Muscle layer of duodenum (tissue), 2 donors: ENCODE results near the gene BCL2L11.

ENCODE experiments used
- H3K27ac ChIP-seq: one replicate; pipeline ENCODE4 v1.7.0; 2013; ENCODE audit warnings: mild to moderate bottlenecking, low read length
- H3K27me3 ChIP-seq: one replicate; pipeline ENCODE4 v1.7.0; 2013; ENCODE audit warnings: low read depth, mild to moderate bottlenecking, control low read depth, low read length
- H3K36me3 ChIP-seq, 2 donors: one replicate each; pipeline ENCODE4 v1.7.0; 2013; ENCODE audit warnings: low read length in 2 of 2, control low read depth in 1 of 2, mild to moderate bottlenecking in 1 of 2; ENCODE audit not compliant: insufficient read depth in 2 of 2, control insufficient read depth in 1 of 2
- H3K4me1 ChIP-seq, 2 donors: one replicate each; pipeline ENCODE4 v1.7.0; 2013; ENCODE audit warnings: low read length in 2 of 2, mild to moderate bottlenecking in 2 of 2, control low read depth in 1 of 2, moderate library complexity in 1 of 2; ENCODE audit not compliant: insufficient read depth in 2 of 2, control insufficient read depth in 1 of 2
- H3K4me3 ChIP-seq, 2 donors: one replicate each; pipeline ENCODE4 v1.7.0; 2013; ENCODE audit warnings: low read length in 2 of 2, low read depth in 1 of 2, mild to moderate bottlenecking in 1 of 2
- H3K9me3 ChIP-seq, 2 donors: one replicate each; pipeline ENCODE4 v1.7.0; 2013; ENCODE audit warnings: low read length in 2 of 2, control low read depth in 1 of 2, mild to moderate bottlenecking in 1 of 2; ENCODE audit not compliant: control insufficient read depth in 1 of 2
- donor health status: healthy.

The BCL2L11 gene

GRCh38 chr2:111118981-111119821 lies 1.5 kb upstream of the BCL2L11 start:
- H3K4me1 ChIP-seq = peaks cover 4 to 35% of the 10 kb centered on the region in 2 donors
- H3K27me3 ChIP-seq = peaks cover 20% of the 10 kb centered on the region
- H3K9me3 ChIP-seq = no peaks in the 10 kb centered on the region
- H3K4me3 ChIP-seq = peak overlapping the region; percentile 60 to 95
- H3K36me3 ChIP-seq = peaks cover 0 to 3% of the 10 kb centered on the region in 2 donors
- no peak overlapping the region for H3K27ac ChIP-seq

- H3K27ac ChIP-seq = no peak overlapping the region
- peak overlapping the region; percentile 55 to 95 for H3K4me3 ChIP-seq
- peaks cover 0 to 5% of the 10 kb centered on the region in 2 donors for H3K36me3 ChIP-seq
- no peaks in the 10 kb centered on the region for H3K9me3 ChIP-seq
- peaks cover 4 to 35% of the 10 kb centered on the region in 2 donors for H3K4me1 ChIP-seq
- H3K27me3 ChIP-seq = peaks cover 20% of the 10 kb centered on the region
Measured at GRCh38 chr2:111119822-111120252, 877 bp upstream of the BCL2L11 start.

DNA sequence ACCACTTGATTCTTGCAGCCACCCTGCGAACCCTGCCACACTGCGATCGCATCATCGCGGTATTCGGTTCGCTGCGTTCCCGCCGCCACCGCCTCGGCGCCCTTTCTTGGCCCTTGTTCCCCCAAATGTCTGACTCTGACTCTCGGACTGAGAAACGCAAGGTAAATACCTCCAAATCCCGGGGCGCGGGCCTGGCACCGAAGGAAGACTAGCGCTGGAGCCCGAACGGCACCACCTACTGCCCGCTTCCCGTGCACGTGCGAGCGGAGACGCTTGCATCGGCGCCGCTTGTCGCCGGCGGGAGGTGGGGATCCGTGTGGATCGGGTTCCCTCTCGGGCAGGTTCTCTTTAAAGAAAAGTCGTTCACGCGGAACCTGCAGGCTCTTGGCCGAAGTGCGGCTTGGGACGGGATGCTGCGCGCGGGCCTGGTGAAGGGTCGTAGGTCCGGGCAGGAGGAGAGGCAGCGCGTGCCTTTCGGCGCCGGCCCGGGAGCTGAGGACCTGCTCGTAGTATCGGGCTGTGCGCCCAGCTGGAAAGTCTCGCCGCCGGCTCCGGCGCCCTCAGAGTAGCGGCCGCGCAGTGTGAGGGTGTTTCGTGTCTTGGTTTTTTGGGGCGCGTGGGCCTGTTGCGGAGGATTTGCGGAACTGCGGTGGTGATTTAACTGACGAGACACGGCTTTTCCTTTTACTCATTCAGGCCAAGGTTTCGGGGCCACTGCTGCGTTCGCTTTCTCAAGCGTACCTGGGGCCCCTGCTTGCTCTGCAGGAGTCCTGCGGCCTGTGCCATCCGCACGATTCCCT lies 514 bp downstream of the BCL2L11 start:
- H3K9me3 ChIP-seq = no peaks in the 10 kb centered on the region
- H3K4me3 ChIP-seq = peak overlapping the region; percentile 72 to 95
- H3K27ac ChIP-seq = peak overlapping the region; percentile 31
- H3K36me3 ChIP-seq = peaks cover 4 to 13% of the 10 kb centered on the region in 2 donors
- H3K27me3 ChIP-seq = peaks cover 20% of the 10 kb centered on the region
- peaks cover 4 to 38% of the 10 kb centered on the region in 2 donors for H3K4me1 ChIP-seq

DNA sequence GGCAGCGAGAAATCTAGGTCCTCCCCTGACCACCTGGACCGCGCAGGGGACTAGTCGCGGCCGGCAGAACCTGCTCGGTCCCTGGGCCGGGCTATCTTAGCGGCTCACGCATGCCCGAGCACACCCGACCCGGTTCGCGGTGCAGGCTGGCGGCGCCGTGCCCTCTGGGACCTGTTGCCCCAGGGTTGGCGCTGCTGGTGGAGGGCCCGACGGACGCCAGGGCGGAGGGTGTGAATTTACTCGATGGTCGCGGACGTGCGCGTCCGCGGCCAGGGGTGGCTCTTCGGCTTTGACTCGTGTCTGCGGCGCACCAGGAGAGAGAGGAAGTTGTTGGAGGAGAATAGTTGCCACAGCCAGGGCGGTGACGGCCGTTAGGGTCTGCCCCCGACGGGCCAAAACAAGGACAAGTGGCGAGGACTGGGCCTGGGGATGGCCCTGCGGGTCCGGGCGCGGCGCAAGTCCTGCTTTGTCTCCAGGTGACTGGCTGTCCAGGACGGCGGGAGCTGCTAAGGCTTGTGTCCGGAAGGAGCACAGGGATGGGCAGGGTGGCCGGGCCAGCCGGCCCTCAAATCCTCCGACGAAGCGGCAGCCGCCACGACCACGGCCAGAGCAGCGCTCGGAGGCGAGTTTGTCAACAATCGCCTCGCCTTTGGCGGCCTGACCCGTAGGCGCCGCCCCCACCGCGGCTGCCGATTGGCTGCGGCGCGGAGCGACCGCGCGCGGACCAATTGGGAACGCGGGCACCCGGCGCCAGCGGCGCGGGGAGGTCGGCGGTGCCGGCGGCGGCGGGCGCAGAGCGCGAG lies 1.3 kb downstream of the BCL2L11 start:
- Histone ChIP-seq H3K4me1 (peaks cover 4 to 34% of the 10 kb centered on the region in 2 donors), H3K9me3 (no peaks in the 10 kb centered on the region), H3K36me3 (peaks cover 4 to 16% of the 10 kb centered on the region in 2 donors), H3K27me3 (peaks cover 20% of the 10 kb centered on the region), H3K27ac (no peak overlapping the region), H3K4me3 (peak overlapping the region; percentile 72 to 95)

DNA sequence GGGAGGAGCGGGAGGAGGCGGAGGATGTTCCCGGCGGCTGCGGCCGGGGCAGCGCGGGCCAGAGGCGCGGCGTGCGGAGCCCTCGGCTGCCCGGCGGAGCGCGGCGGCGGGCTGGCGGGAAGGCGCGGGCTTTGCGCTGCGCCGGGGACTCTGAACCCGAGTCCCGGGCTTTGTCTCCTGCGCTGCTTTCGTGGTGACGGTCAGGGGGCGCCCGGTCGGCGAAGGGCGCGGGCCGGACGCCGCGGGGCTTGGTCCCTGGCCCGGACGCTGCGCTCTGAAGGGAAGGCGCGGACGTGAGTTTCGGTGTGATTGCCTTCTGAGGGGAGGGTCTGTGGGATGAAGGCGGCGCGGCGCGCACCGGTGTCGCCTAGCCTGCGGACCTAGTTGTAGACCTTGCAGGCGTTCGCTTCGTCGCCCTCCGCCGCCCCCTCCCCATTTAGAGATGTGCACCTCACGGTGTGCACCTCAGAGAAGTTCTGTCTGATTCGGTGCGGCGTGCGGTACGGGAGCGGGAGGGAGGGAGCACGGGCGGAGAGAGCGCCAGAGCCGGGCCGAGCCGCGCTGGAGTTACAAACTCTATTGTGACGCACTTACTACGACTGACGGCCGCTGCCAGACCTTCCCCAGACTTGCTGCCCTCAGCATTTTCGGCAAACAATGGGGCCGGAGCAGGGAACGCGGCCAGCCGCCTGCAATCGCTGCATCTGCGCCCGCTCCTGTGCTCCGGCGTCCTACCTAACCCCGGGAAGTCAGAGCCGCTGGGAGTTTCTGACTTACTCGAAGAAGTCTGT lies 2.1 kb downstream of the BCL2L11 start:
- H3K4me1 ChIP-seq = peaks cover 4 to 26% of the 10 kb centered on the region in 2 donors
- peaks cover 4 to 16% of the 10 kb centered on the region in 2 donors for H3K36me3 ChIP-seq
- peak overlapping the region; percentile 71 to 88 for H3K4me3 ChIP-seq
- peaks cover 14% of the 10 kb centered on the region for H3K27me3 ChIP-seq
- H3K9me3 ChIP-seq = no peaks in the 10 kb centered on the region
- H3K27ac ChIP-seq = no peak overlapping the region

- peaks cover 4 to 22% of the 10 kb centered on the region in 2 donors for H3K4me1 ChIP-seq
- no peak overlapping the region for H3K27ac ChIP-seq
- H3K4me3 ChIP-seq = no peak overlapping the region
- no peaks in the 10 kb centered on the region for H3K9me3 ChIP-seq
- peaks cover 11% of the 10 kb centered on the region for H3K27me3 ChIP-seq
- peaks cover 11 to 16% of the 10 kb centered on the region in 2 donors for H3K36me3 ChIP-seq
Measured at GRCh38 chr2:111123751-111124150, 3.0 kb downstream of the BCL2L11 start.

DNA sequence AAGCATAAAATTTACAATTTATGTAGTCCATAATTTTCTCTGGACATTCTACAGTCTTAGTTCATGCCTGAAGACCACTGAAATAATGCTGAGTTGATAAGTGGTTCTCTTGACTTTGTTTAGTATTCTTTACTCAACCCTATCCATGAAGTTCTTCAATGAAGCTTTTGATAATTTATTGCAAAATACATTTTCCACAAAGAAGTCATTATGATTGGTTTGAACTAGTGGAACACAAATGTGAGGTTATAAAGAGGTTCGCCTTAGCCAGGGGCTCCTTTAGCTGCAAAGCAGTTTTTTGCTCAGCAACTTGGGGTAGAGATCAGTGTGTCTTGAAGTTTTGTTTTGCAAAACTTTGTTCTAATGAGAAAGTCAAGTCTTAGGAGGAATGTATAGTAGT lies 5.9 kb downstream of the BCL2L11 start:
- Histone ChIP-seq H3K27me3 (no peaks in the 10 kb centered on the region), H3K9me3 (no peaks in the 10 kb centered on the region), H3K36me3 (peaks cover 18 to 22% of the 10 kb centered on the region in 2 donors), H3K27ac (no peak overlapping the region), H3K4me1 (peaks cover 4 to 15% of the 10 kb centered on the region in 2 donors), H3K4me3 (no peak overlapping the region)

DNA sequence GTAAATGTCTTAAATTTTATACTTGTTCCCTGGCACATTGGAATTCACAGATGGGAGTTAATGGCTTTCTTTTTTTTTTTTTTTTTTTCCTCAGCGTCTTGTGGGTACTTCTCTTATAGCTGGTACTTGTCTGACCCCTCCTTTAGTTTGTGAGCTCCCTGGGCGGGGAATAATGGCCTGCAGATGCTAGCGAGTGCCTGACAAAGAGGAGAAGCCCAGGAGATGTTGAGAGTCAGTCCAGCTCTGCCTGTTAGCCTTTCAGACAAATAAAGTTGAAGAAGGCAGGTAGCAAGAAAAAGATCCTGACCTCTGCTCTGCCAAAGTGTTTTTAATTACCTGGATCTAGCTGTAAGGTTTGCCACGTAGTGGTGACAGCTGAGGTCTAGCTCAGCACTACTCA lies 6.6 kb downstream of the BCL2L11 start:
- no peak overlapping the region for H3K4me3 ChIP-seq
- H3K9me3 ChIP-seq = no peaks in the 10 kb centered on the region
- no peak overlapping the region for H3K27ac ChIP-seq
- peaks cover 4 to 10% of the 10 kb centered on the region in 2 donors for H3K4me1 ChIP-seq
- H3K27me3 ChIP-seq = no peaks in the 10 kb centered on the region
- H3K36me3 ChIP-seq = peaks cover 18 to 22% of the 10 kb centered on the region in 2 donors

DNA sequence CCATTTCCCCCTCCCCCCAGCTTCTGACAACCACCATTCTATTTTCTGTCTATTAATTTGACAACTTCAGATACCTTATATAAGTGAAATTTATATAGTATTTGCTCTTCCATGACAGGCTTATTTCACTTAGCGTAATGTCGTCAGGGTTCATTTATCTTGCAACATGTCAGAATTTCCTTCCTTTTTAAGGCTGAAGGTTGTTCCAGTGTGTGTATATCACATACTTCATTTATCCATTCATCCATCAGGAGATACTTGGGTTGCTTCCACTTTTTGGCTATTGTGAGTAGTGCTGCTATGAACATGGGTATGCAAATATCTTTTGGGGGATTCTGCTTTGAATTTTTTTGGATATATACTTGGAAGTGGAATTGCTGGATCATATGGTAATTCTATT lies 7.4 kb downstream of the BCL2L11 start:
- Histone ChIP-seq H3K36me3 (peaks cover 18 to 22% of the 10 kb centered on the region in 2 donors), H3K27me3 (no peaks in the 10 kb centered on the region), H3K9me3 (no peaks in the 10 kb centered on the region), H3K27ac (no peak overlapping the region), H3K4me1 (peaks cover 4 to 10% of the 10 kb centered on the region in 2 donors), H3K4me3 (no peak overlapping the region)

DNA sequence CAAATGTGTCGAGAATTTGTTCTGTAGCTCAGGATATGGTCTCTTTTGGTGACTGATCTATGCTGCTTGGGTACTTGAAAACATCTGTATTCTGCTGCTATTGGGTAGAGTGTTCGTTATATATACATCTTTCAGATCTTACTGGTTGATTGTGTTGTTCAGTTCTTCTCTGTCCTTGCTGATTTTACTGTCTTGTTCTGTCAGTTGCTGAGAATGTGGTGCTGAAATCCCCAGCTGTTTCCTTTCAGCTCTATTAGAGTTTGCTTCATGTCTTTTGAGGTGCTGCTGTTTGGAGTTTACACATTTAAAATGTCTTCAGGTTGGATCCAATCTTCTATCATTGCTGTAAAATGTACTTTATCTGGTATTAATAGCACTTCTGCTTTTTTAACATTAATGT lies 12.9 kb downstream of the BCL2L11 start:
- Histone ChIP-seq H3K9me3 (no peaks in the 10 kb centered on the region), H3K4me1 (no peaks in the 10 kb centered on the region), H3K27ac (no peak overlapping the region), H3K4me3 (no peak overlapping the region), H3K27me3 (no peaks in the 10 kb centered on the region), H3K36me3 (peaks cover 5 to 9% of the 10 kb centered on the region in 2 donors)
